Liver (tissue), 3 donors: ENCODE results near the gene MAP4K3.

ENCODE experiments used
- GABPA ChIP-seq, 2 donors: IDR thresholded peaks in 1 of 2; conservative IDR thresholded peaks in 1 of 2; 2 replicates each; pipeline ENCODE4 v1.6.1; 2016; ENCODE audit warnings: antibody characterized with exemption in 2 of 2, mild to moderate bottlenecking in 1 of 2, moderate library complexity in 1 of 2
- REST ChIP-seq: IDR thresholded peaks from 2 replicates; pipeline ENCODE4 v1.6.1; 2016; ENCODE audit warnings: antibody characterized with exemption, mild to moderate bottlenecking
- RXRA ChIP-seq, 2 donors: IDR thresholded peaks; 2 replicates each; pipeline ENCODE4 v1.6.1; 2017 to 2018; ENCODE audit warnings: antibody characterized with exemption in 2 of 2, mild to moderate bottlenecking in 1 of 2
- SP1 ChIP-seq: IDR thresholded peaks from 2 replicates; pipeline ENCODE4 v1.6.1; 2018; ENCODE audit warnings: antibody characterized with exemption, mild to moderate bottlenecking
- TAF1 ChIP-seq: conservative IDR thresholded peaks from 2 replicates; pipeline ENCODE4 v1.6.1; 2016; ENCODE audit warnings: antibody characterized with exemption, mild to moderate bottlenecking
- TF ChIP-seq, protein P1 (sequence below): fragments of 150-350 bp; IDR thresholded peaks from 2 replicates; pipeline ENCODE4 v1.5.1; 2017; ENCODE audit warnings: improper control_type of control experiment, low read depth, low read length; ENCODE audit not compliant: missing input control
- TF ChIP-seq, protein P2 (sequence below): IDR thresholded peaks from 2 replicates; pipeline ENCODE4 v1.6.1; 2016; ENCODE audit warnings: antibody characterized with exemption
- donor health status: healthy.
- donor health status: healthy.

- TF ChIP-seq, protein P1, sequence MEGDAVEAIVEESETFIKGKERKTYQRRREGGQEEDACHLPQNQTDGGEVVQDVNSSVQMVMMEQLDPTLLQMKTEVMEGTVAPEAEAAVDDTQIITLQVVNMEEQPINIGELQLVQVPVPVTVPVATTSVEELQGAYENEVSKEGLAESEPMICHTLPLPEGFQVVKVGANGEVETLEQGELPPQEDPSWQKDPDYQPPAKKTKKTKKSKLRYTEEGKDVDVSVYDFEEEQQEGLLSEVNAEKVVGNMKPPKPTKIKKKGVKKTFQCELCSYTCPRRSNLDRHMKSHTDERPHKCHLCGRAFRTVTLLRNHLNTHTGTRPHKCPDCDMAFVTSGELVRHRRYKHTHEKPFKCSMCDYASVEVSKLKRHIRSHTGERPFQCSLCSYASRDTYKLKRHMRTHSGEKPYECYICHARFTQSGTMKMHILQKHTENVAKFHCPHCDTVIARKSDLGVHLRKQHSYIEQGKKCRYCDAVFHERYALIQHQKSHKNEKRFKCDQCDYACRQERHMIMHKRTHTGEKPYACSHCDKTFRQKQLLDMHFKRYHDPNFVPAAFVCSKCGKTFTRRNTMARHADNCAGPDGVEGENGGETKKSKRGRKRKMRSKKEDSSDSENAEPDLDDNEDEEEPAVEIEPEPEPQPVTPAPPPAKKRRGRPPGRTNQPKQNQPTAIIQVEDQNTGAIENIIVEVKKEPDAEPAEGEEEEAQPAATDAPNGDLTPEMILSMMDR, result no peak
- TF ChIP-seq, protein P2, sequence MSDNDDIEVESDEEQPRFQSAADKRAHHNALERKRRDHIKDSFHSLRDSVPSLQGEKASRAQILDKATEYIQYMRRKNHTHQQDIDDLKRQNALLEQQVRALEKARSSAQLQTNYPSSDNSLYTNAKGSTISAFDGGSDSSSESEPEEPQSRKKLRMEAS, result no peak
- TF ChIP-seq REST (no peak), TAF1 (no peak), GABPA (IDR thresholded peaks at IDR 0.05 in 1 of 2, conservative IDR thresholded peaks at IDR 0.05 in 1 of 2) (no peak), SP1 (no peak), RXRA (IDR thresholded peaks at IDR 0.05) (no peak)
These were observed 135.7 kb downstream of the MAP4K3 start for GRCh38 chr2:39301352-39301751.
